Heart left ventricle (tissue), 13 donors: ENCODE measurements around the gene H6PD.

ENCODE experiments used
- CTCF ChIP-seq, 12 donors: fragments of 200-600 bp; sonication (generic) in 4 of 12; IDR thresholded peaks; one replicate each; pipeline versions ENCODE4 v1.5.0 to v1.8.0; 2018 to 2022; ENCODE audit warnings: antibody characterized with exemption in 12 of 12, mild to moderate bottlenecking in 5 of 12
- POLR2A ChIP-seq, 2 donors: fragments of 450-650 bp; IDR thresholded peaks; one replicate each; pipeline ENCODE4 v1.6.1; 2017; ENCODE audit warnings: antibody characterized with exemption in 2 of 2, mild to moderate bottlenecking in 2 of 2, moderate library complexity in 2 of 2
- donor health status: ischemic (EF 13 %, LVEDD 7.1; RV severe dilation, severe dysfunction).
- donor health status: DM: no; HTN: yes; CAD: no.
- donor health status: DM: no; HTN: no; CAD: no.
- donor health status: ischemic (EF 25% LVEDD 6.9; RV normal size, moderate dysfunction).
- donor health status: ischemic (EF 25% LVEDD 5.7; RV mildly dilated, moderate dysfunction).
- donor health status: ischemic (EF 35%, LVEDD 5.7; RV mildly dilated, moderate dysfunction).
- donor health status: nonischemic (EF 11% LVEDD 7.7; RV severe dilation, severe dysfunction).
- donor health status: DM: yes; HTN: yes; CAD: no.
- donor health status: PGD.
- donor health status: ischemic (EF 29% LVEDD 5.4; RV normal size, mild dysfunction).
- donor health status: nonischemic (EF 23%, LVEDD 6.1; RV moderate dilation, normal function).

GRCh38 chr1:9211291-9211811 is 23.2 kb upstream of the H6PD start:
- no peak for TF ChIP-seq CTCF (IDR thresholded peaks at IDR 0.05)
- no peak for TF ChIP-seq POLR2A (IDR thresholded peaks at IDR 0.05)
